Endothelial cell (in vitro differentiated cells): ENCODE results near the gene SORBS1. TPM values are rescaled to one million over a fixed set of nuclear protein-coding genes. Genes with fewer than 3 reads are reported as not detected.
A peak's percentile ranks its signal among the peaks of the same experiment; 100 is the strongest.

Experiments
- DNase-seq: peaks from one replicate; pipeline ENCODE4 v3.0.0; 2021; ENCODE audit warnings: low spot score
- H3K27ac Mint-ChIP-seq: one replicate; pipeline ENCODE4 v1.8.0; 2021; ENCODE audit warnings: mixed read lengths, inconsistent platforms; ENCODE audit not compliant: unreplicated experiment
- H3K27me3 Mint-ChIP-seq: one replicate; pipeline ENCODE4 v1.8.0; 2021; ENCODE audit warnings: mild to moderate bottlenecking, moderate library complexity, mixed read lengths, inconsistent platforms; ENCODE audit not compliant: unreplicated experiment
- H3K36me3 Mint-ChIP-seq: one replicate; pipeline ENCODE4 v1.8.0; 2021; ENCODE audit warnings: mild to moderate bottlenecking, low read depth, mixed read lengths, inconsistent platforms; ENCODE audit not compliant: unreplicated experiment
- H3K4me1 Mint-ChIP-seq: one replicate; pipeline ENCODE4 v1.8.0; 2021; ENCODE audit warnings: mild to moderate bottlenecking, mixed read lengths, inconsistent platforms; ENCODE audit not compliant: unreplicated experiment
- H3K4me3 Mint-ChIP-seq: one replicate; pipeline ENCODE4 v1.8.0; 2021; ENCODE audit warnings: mild to moderate bottlenecking, mixed read lengths, inconsistent platforms; ENCODE audit not compliant: unreplicated experiment
- H3K9me3 Mint-ChIP-seq: one replicate; pipeline ENCODE4 v1.8.0; 2021; ENCODE audit warnings: mixed read lengths, inconsistent platforms; ENCODE audit not compliant: unreplicated experiment
- CTCF ChIP-seq: fragments of 200-600 bp; sonication (generic); IDR thresholded peaks from one replicate; pipeline ENCODE4 v1.5.0; 2021; ENCODE audit warnings: antibody characterized with exemption; ENCODE audit not compliant: unreplicated experiment
- total RNA-seq: library from RNA; stranded (reverse); fragmentation: NEBNext Ultra II Directional; extraction: Animal tissue kit (Norgen Biotek cat#: 25700); gene quantifications from one replicate; pipeline ENCODE4 v1.2.1, GENCODE V29; 2021; ENCODE audit not compliant: unreplicated experiment

The SORBS1 gene
- total RNA-seq, 1 donor from 2014 or later: 103 TPM

- no peaks in the 10 kb centered on the region for H3K9me3 Mint-ChIP-seq
- H3K27ac Mint-ChIP-seq: no peak overlapping the region
- no peak for DNase-seq
- H3K36me3 Mint-ChIP-seq: peaks cover 3% of the 10 kb centered on the region
- TF ChIP-seq CTCF: no peak
- H3K4me3 Mint-ChIP-seq: no peak overlapping the region
- H3K27me3 Mint-ChIP-seq: peaks cover 2% of the 10 kb centered on the region
- peaks cover 37% of the 10 kb centered on the region for H3K4me1 Mint-ChIP-seq
These were observed 284.0 kb downstream of the SORBS1 start for GRCh38 chr10:95277201-95277570.

DNA sequence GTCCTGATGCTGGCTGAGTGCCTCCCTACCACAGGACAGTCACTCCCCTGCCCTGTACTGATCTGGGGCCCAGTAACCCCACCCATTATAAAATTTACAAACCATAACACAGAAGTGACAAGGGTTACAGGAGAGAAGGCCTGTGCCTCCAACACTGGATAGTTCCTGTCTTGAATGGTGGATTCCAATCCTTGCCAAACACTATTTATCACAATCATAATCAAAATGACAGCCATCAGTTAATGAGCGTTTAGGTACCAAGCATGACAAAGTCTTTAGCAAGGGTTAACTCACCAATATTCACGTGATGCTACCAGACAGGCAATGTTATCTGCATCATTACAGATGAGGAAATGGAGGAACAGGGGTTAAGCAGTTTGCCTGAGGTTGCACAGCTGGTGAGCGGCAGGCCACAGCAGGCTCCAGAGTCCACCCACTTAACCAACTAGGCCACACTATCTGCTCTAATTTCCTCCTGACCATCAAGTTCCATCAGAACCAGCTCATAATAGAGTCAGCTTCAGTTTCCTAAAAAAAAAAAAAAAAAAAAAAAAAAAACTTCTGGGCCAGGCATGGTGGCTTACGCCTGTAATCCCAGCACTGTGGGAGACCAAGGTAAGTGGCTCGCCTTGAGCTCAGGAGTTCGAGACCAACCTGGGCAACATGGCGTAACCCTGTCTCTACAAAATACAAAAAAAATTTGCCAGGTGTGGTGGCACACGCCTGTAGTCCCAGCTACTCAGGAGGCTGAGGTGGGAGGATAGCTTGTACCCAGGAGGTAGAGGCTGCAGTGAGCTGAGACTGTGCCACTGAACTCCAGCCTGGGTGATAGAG is 284.6 kb downstream of the SORBS1 start:
- H3K36me3 Mint-ChIP-seq: peaks cover 3% of the 10 kb centered on the region
- no peak overlapping the region for H3K4me3 Mint-ChIP-seq
- peaks cover 37% of the 10 kb centered on the region for H3K4me1 Mint-ChIP-seq
- TF ChIP-seq CTCF: no peak
- H3K9me3 Mint-ChIP-seq: no peaks in the 10 kb centered on the region
- H3K27ac Mint-ChIP-seq: no peak overlapping the region
- H3K27me3 Mint-ChIP-seq: peaks cover 2% of the 10 kb centered on the region
- DNase-seq: no peak

GRCh38 chr10:95275726-95276366 is 285.3 kb downstream of the SORBS1 start:
- DNase-seq: no peak
- Mint-ChIP-seq H3K4me1 (peaks cover 37% of the 10 kb centered on the region), H3K36me3 (peaks cover 3% of the 10 kb centered on the region), H3K27me3 (peaks cover 2% of the 10 kb centered on the region), H3K27ac (no peak overlapping the region), H3K9me3 (no peaks in the 10 kb centered on the region), H3K4me3 (no peak overlapping the region)
- no peak for TF ChIP-seq CTCF

DNA sequence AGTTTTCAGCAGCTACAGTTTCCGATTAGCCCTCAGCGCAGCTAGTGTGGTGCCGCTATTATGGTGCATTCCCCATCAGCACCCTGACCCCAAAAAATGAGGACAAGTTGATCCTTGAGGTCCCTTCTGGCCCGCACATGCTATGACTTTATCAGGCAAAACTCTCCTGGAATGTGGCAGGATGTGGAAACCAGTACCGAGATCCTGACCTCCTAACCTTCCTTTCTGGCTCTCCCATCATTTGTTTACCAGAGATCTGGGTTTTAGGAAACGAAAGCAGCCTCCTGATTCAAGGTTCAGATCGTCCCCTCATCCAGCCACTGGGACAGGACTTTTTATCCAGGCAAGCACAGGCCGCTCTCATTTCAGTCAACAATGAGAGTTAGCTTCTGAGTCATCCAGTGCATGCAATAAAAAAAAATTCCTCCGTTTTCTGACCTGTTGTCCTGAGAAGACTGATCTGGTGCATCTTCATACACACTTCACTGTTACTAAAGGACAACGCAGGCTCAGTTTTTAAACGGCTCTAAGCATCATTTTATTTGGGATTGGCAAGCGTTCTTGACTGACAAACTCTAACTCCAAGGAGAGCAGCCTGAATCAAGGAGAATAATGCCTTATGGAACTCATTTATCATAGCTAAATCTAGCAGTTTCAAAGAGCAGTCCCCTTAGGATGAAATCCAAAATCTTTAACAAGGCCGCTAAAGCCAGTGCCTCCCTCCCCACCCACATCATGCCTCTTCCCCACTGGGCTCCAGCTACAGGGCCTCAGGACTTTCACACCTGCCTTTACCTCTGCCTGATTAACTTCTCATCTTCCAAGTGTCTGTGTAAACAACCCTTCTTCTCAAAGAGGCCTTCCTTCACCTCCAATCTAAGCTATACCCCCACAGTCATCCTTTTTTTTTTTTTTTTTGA is 287.5 kb downstream of the SORBS1 start:
- H3K27me3 Mint-ChIP-seq: no peaks in the 10 kb centered on the region
- TF ChIP-seq CTCF: no peak
- no peaks in the 10 kb centered on the region for H3K9me3 Mint-ChIP-seq
- peak overlapping the region; percentile 38 for H3K4me3 Mint-ChIP-seq
- peak overlapping the region; percentile 79 for H3K27ac Mint-ChIP-seq
- peaks cover 37% of the 10 kb centered on the region for H3K4me1 Mint-ChIP-seq
- H3K36me3 Mint-ChIP-seq: peaks cover 7% of the 10 kb centered on the region
- DNase-seq: no peak
